Cardiac septum (tissue), 1 donor: ENCODE measurements around the gene GOLGA6L2. TPM values are rescaled to one million over a fixed set of nuclear protein-coding genes. Genes with fewer than 3 reads are reported as not detected.
"Not testable (repeated sequence)": the region's sequence is repeated elsewhere in the genome, so short reads cannot be mapped to it uniquely, and the experiment has no call there.

Experiments used
- DNase-seq: peaks from one replicate; pipeline ENCODE4 v3.0.0-alpha.2; 2020; ENCODE audit warnings: low spot score
- intact Hi-C: fragments of 100-400 bp; cut with DNase I; formaldehyde crosslinking; loops from one replicate; pipeline ENCODE4 v1.14.0; 2022
- total RNA-seq: library from RNA; stranded (reverse); fragmentation: NEBNext Ultra II Directional; extraction: Animal tissue kit (Norgen Biotek cat#: 25700); gene quantifications from one replicate; pipeline ENCODE4 v1.2.1, GENCODE V29; 2021
- donor health status: DM: no; HTN: no; CAD: no.

Gene GOLGA6L2
- total RNA-seq, 1 donor from 2014 or later: not detected

- DNase-seq, intact Hi-C loops: not testable (repeated sequence)
Observed at GRCh38 chr15:23425327-23425726, 21.7 kb downstream of the GOLGA6L2 start.

- peak; percentile 55 for DNase-seq
- intact Hi-C loops: no loop called here
Observed at GRCh38 chr15:23424111-23424904, 22.7 kb downstream of the GOLGA6L2 start.

- DNase-seq: peak; percentile 68
- intact Hi-C loops: no loop called here
Observed at GRCh38 chr15:23422946-23423708, 23.9 kb downstream of the GOLGA6L2 start.

- intact Hi-C loops: no loop called here
Observed at GRCh38 chr15:23422099-23422945, 24.7 kb downstream of the GOLGA6L2 start.

GRCh38 chr15:23420806-23421575 is 26.1 kb downstream of the GOLGA6L2 start:
- intact Hi-C loops: no loop called here
- peak; percentile 67 for DNase-seq

More at GRCh38 chr15:23422099-23422945, 24.7 kb downstream of the GOLGA6L2 start:
- peak; percentile 19 for DNase-seq

- peak; percentile 63 for DNase-seq
- intact Hi-C loops: no loop called here
Observed at GRCh38 chr15:23416349-23417276, 30.4 kb downstream of the GOLGA6L2 start.

GRCh38 chr15:23415866-23416265 is 31.2 kb downstream of the GOLGA6L2 start:
- DNase-seq, intact Hi-C loops: not testable (repeated sequence)

- intact Hi-C loops: no loop called here
- peak; percentile 71 for DNase-seq
Observed at GRCh38 chr15:23415321-23415865, 31.6 kb downstream of the GOLGA6L2 start.

GRCh38 chr15:23412881-23413600 is 34.0 kb downstream of the GOLGA6L2 start:
- intact Hi-C loops: not testable (repeated sequence)
- DNase-seq: peak; percentile 46

GRCh38 chr15:23411841-23412240 is 35.2 kb downstream of the GOLGA6L2 start:
- intact Hi-C loops: no loop called here
- DNase-seq: peak; percentile 2

- intact Hi-C loops: no loop called here
- DNase-seq: no peak
Observed at GRCh38 chr15:23403550-23403949, 43.5 kb downstream of the GOLGA6L2 start.

GRCh38 chr15:23402544-23402943 is 44.5 kb downstream of the GOLGA6L2 start:
- intact Hi-C loops: no loop called here
- no peak for DNase-seq

- DNase-seq: no peak
- intact Hi-C loops: no loop called here
Observed at GRCh38 chr15:23402140-23402539, 44.9 kb downstream of the GOLGA6L2 start.

GRCh38 chr15:23401627-23402026 is 45.4 kb downstream of the GOLGA6L2 start:
- DNase-seq: no peak
- intact Hi-C loops: no loop called here

- intact Hi-C loops: not testable (repeated sequence)
- DNase-seq: peak; percentile 74
Observed at GRCh38 chr15:23399207-23399606, 47.8 kb downstream of the GOLGA6L2 start.

- DNase-seq: peak; percentile 22
- intact Hi-C loops: not testable (repeated sequence)
Observed at GRCh38 chr15:23398357-23398756, 48.7 kb downstream of the GOLGA6L2 start.

- DNase-seq: no peak
- intact Hi-C loops: no loop called here
Observed at GRCh38 chr15:23397779-23398178, 49.3 kb downstream of the GOLGA6L2 start.
